Tibial nerve (tissue), 4 donors: ENCODE data around the gene CARD11. TPM values are rescaled to one million over a fixed set of nuclear protein-coding genes. Genes with fewer than 3 reads are reported as not detected.

Source experiments
- DNase-seq, 2 donors: peaks; one replicate each; pipeline ENCODE4 v3.0.0-alpha.2; 2019; ENCODE audit warnings: low spot score in 2 of 2
- H3K27ac ChIP-seq, 4 donors: fragments of 200-600 bp; sonication (generic) in 3 of 4; one replicate each; pipeline ENCODE4 v1.5.1; 2017 to 2019; ENCODE audit warnings: mild to moderate bottlenecking in 1 of 4
- H3K27me3 ChIP-seq, 2 donors: fragments of 200-600 bp; sonication (generic) in 1 of 2; one replicate each; pipeline versions ENCODE4 v1.5.1 to v1.6.0; 2017 to 2019
- H3K36me3 ChIP-seq, 3 donors: fragments of 200-600 bp; sonication (generic); one replicate each; pipeline ENCODE4 v1.5.1; 2018 to 2019
- H3K4me1 ChIP-seq, 4 donors: fragments of 200-600 bp; sonication (generic) in 3 of 4; one replicate each; pipeline ENCODE4 v1.5.1; 2017 to 2019
- H3K4me3 ChIP-seq, 4 donors: fragments of 200-600 bp; sonication (generic) in 3 of 4; one replicate each; pipeline ENCODE4 v1.5.1; 2017 to 2019; ENCODE audit warnings: mild to moderate bottlenecking in 1 of 4, moderate library complexity in 1 of 4
- H3K9me3 ChIP-seq, 4 donors: fragments of 200-600 bp; sonication (generic) in 3 of 4; one replicate each; pipeline ENCODE4 v1.5.1; 2017 to 2019
- EP300 ChIP-seq, 2 donors: sonication (generic); formaldehyde crosslinking; IDR thresholded peaks; one replicate each; pipeline ENCODE4 v1.6.1; 2017; ENCODE audit warnings: antibody characterized with exemption in 2 of 2, mild to moderate bottlenecking in 1 of 2
- POLR2A ChIP-seq, 2 donors: fragments of 450-650 bp; IDR thresholded peaks; one replicate each; pipeline ENCODE4 v1.6.1; 2017; ENCODE audit warnings: antibody characterized with exemption in 2 of 2, mild to moderate bottlenecking in 2 of 2, moderate library complexity in 2 of 2
- WGBS, 2 donors: methylation state at CpG; one replicate each; pipeline ENCODE4 v1.1.5; 2018; 5-methylcytosine and 5-hydroxymethylcytosine counted together
- total RNA-seq, 4 donors: library from RNA; depleted of rRNA; stranded (reverse); fragments of >200 nt; gene quantifications; one replicate each; pipeline ENCODE4 v1.1.0, GENCODE V29; 2016
- TF ChIP-seq, protein P1 (sequence below), 5 experiments: fragments of 200-600 bp in 3 of 5; fragments of 450-650 bp in 2 of 5; sonication (generic) in 3 of 5; IDR thresholded peaks; one replicate each; pipeline ENCODE4 v1.5.1; 2016 to 2019; ENCODE audit warnings: antibody characterized with exemption in 5 of 5, mild to moderate bottlenecking in 3 of 5, moderate library complexity in 2 of 5

The CARD11 gene
- total RNA-seq, 4 donors from 2014 or later = 2.0 to 4.8 (median 3.1) TPM

DNA sequence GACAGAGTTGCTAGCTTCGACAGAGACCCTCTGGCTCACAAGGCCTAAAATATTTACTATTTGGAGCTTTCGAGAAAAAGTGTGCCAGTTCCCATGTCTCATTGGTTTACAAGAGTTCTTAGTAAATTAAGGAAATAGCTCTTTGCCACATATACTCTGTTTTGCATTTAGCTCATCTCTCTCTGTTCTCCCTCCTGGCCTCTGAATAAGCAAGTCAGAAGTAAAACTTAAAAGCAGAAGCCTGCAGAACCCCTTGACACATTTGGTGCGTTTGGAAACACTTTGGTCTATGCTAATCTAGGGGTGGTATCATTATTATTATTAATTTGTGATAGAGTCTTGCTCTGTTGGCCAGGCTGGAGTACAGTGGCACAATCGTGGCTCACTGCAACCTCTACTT, 6.4 kb downstream of the CARD11 start:
- H3K36me3 ChIP-seq = no peaks in the 10 kb centered on the region
- no peaks in the 10 kb centered on the region for H3K27me3 ChIP-seq
- no peak for TF ChIP-seq POLR2A (IDR thresholded peaks at IDR 0.05)
- TF ChIP-seq, protein P1, sequence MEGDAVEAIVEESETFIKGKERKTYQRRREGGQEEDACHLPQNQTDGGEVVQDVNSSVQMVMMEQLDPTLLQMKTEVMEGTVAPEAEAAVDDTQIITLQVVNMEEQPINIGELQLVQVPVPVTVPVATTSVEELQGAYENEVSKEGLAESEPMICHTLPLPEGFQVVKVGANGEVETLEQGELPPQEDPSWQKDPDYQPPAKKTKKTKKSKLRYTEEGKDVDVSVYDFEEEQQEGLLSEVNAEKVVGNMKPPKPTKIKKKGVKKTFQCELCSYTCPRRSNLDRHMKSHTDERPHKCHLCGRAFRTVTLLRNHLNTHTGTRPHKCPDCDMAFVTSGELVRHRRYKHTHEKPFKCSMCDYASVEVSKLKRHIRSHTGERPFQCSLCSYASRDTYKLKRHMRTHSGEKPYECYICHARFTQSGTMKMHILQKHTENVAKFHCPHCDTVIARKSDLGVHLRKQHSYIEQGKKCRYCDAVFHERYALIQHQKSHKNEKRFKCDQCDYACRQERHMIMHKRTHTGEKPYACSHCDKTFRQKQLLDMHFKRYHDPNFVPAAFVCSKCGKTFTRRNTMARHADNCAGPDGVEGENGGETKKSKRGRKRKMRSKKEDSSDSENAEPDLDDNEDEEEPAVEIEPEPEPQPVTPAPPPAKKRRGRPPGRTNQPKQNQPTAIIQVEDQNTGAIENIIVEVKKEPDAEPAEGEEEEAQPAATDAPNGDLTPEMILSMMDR (IDR thresholded peaks at IDR 0.05) = no peak
- TF ChIP-seq EP300 (IDR thresholded peaks at IDR 0.05) = no peak
- peaks cover 0 to 14% (median 0%) of the 10 kb centered on the region in 4 donors for H3K9me3 ChIP-seq
- H3K4me3 ChIP-seq = no peak overlapping the region
- no peak overlapping the region for H3K27ac ChIP-seq
- H3K4me1 ChIP-seq = no peaks in the 10 kb centered on the region
- no peak for DNase-seq
- WGBS, 2 donors = 83% methylated on average over 3 to 4 of the region's 4 CpGs

GRCh38 chr7:3034591-3035150, 9.0 kb downstream of the CARD11 start:
- TF ChIP-seq POLR2A (IDR thresholded peaks at IDR 0.05) = no peak
- no peak for TF ChIP-seq EP300 (IDR thresholded peaks at IDR 0.05)
- TF ChIP-seq, protein P1 (IDR thresholded peaks at IDR 0.05) = no peak
- DNase-seq = no peak

GRCh38 chr7:3033581-3033980, 10.1 kb downstream of the CARD11 start:
- H3K4me3 ChIP-seq = no peak overlapping the region
- WGBS, 2 donors = 72 to 78% methylated on average over 12 of the region's 12 CpGs
- DNase-seq = no peak
- peaks cover 0 to 11% (median 0%) of the 10 kb centered on the region in 4 donors for H3K9me3 ChIP-seq
- no peak overlapping the region for H3K27ac ChIP-seq
- H3K27me3 ChIP-seq = no peaks in the 10 kb centered on the region
- no peaks in the 10 kb centered on the region for H3K36me3 ChIP-seq
- H3K4me1 ChIP-seq = peaks cover 0 to 3% (median 0%) of the 10 kb centered on the region in 4 donors
- TF ChIP-seq POLR2A (IDR thresholded peaks at IDR 0.05) = no peak
- no peak for TF ChIP-seq EP300 (IDR thresholded peaks at IDR 0.05)
- TF ChIP-seq, protein P1 (IDR thresholded peaks at IDR 0.05) = no peak

More at GRCh38 chr7:3034591-3035150, 9.0 kb downstream of the CARD11 start:
- Histone ChIP-seq H3K9me3 (peaks cover 0 to 11% (median 0%) of the 10 kb centered on the region in 4 donors), H3K27ac (no peak overlapping the region), H3K27me3 (no peaks in the 10 kb centered on the region), H3K4me1 (no peaks in the 10 kb centered on the region), H3K4me3 (no peak overlapping the region), H3K36me3 (no peaks in the 10 kb centered on the region)
- WGBS, 2 donors = 89 to 90% methylated on average over 26 of the region's 26 CpGs

DNA sequence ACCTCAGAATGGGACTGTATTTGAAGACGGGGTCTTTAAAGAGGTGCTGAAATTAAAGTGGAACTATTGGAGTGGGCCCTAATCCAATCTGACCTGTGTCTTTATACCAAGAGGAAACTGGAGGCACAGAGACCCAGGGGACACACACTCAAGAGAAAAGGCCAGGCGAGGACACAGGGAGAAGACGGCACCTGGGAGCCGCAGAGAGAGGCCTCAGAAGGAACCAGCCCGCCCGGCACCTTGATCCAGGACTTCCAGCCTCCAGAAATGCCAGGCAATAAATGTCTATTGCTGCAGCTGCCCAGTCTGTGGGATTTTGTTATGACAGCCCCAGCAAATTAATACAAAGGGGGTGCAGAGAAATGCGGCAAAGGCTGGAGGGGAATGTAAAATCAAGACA, 10.5 kb downstream of the CARD11 start:
- no peaks in the 10 kb centered on the region for H3K36me3 ChIP-seq
- peaks cover 0 to 4% (median 0%) of the 10 kb centered on the region in 4 donors for H3K4me1 ChIP-seq
- TF ChIP-seq, protein P1 (IDR thresholded peaks at IDR 0.05) = no peak
- TF ChIP-seq EP300 (IDR thresholded peaks at IDR 0.05) (no peak), POLR2A (IDR thresholded peaks at IDR 0.05) (no peak)
- no peak for DNase-seq
- H3K27me3 ChIP-seq = no peaks in the 10 kb centered on the region
- H3K27ac ChIP-seq = no peak overlapping the region
- peaks cover 0 to 11% (median 0%) of the 10 kb centered on the region in 4 donors for H3K9me3 ChIP-seq
- WGBS, 2 donors = 65 to 66% methylated on average over 7 of the region's 7 CpGs
- H3K4me3 ChIP-seq = no peak overlapping the region

DNA sequence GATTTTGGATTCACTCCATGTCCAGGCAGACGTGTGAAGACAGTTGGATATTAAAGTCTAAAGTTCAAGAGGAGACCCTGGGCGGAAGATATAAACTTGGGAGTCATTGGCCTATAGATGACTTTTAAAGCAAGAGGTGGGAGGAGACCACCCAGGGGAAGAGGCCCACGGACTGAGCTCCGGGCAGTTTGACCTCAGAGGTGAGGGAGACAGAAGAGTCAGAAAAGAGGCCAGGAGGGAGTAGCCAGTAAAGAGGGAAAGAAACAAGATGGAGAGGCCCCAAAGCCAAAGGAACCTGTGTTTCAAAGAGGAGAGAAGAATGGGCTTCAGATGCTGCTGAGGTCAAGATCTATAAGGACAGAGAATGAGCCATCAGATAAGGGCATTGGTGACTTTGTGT, 11.4 kb downstream of the CARD11 start:
- H3K27ac ChIP-seq = no peak overlapping the region
- DNase-seq = no peak
- 42 to 45% methylated on average over 4 of the region's 4 CpGs for WGBS, 2 donors
- H3K36me3 ChIP-seq = no peaks in the 10 kb centered on the region
- H3K27me3 ChIP-seq = no peaks in the 10 kb centered on the region
- H3K4me1 ChIP-seq = peaks cover 0 to 4% (median 0%) of the 10 kb centered on the region in 4 donors
- TF ChIP-seq EP300 (IDR thresholded peaks at IDR 0.05) = no peak
- no peak for TF ChIP-seq POLR2A (IDR thresholded peaks at IDR 0.05)
- TF ChIP-seq, protein P1 (IDR thresholded peaks at IDR 0.05) = no peak
- H3K9me3 ChIP-seq = peaks cover 0 to 11% (median 0%) of the 10 kb centered on the region in 4 donors
- H3K4me3 ChIP-seq = no peak overlapping the region
